Neural progenitor cell (in vitro differentiated cells): Measurements from ENCODE around the gene MYPN.

ENCODE experiments used
- EZH2 ChIP-seq: fragments of 200-600 bp; sonication (generic); IDR thresholded peaks from 2 replicates; pipeline ENCODE4 v1.6.1; 2017; ENCODE audit warnings: antibody characterized with exemption, mild to moderate bottlenecking, moderate library complexity
- EZH2phosphoT487 ChIP-seq: fragments of 200-600 bp; sonication (generic); IDR thresholded peaks from 2 replicates; pipeline ENCODE4 v1.6.1; 2017; ENCODE audit warnings: antibody characterized with exemption
- TF ChIP-seq, protein P1 (sequence below): fragments of 200-600 bp; sonication (generic); IDR thresholded peaks from 2 replicates; pipeline ENCODE4 v1.5.1; 2017; ENCODE audit warnings: antibody characterized with exemption, mild to moderate bottlenecking

DNA sequence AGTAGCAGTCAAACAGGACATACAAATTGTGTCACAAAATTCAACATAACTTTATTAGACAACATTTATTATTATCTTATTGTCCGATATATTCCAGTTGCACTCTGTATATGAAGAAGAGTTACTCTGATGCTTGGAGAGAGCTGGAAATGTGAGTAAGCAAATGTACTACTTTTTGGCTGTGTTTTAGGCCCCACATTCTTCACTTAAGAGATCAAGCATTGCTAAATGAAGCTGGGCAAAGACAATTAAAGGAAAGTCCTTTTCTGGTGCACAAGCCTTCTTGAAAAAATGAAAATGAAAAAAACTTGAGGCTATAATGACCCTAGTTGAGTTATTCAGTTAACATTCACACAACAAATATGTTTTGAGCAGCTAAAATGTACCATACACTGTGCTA is 26.1 kb downstream of the MYPN start:
- TF ChIP-seq, protein P1, sequence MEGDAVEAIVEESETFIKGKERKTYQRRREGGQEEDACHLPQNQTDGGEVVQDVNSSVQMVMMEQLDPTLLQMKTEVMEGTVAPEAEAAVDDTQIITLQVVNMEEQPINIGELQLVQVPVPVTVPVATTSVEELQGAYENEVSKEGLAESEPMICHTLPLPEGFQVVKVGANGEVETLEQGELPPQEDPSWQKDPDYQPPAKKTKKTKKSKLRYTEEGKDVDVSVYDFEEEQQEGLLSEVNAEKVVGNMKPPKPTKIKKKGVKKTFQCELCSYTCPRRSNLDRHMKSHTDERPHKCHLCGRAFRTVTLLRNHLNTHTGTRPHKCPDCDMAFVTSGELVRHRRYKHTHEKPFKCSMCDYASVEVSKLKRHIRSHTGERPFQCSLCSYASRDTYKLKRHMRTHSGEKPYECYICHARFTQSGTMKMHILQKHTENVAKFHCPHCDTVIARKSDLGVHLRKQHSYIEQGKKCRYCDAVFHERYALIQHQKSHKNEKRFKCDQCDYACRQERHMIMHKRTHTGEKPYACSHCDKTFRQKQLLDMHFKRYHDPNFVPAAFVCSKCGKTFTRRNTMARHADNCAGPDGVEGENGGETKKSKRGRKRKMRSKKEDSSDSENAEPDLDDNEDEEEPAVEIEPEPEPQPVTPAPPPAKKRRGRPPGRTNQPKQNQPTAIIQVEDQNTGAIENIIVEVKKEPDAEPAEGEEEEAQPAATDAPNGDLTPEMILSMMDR = no peak
- TF ChIP-seq EZH2phosphoT487 = no peak
- no peak for TF ChIP-seq EZH2
